IMR-90 (cell line): ENCODE data around the gene NOM1. TPM values are rescaled to one million over a fixed set of nuclear protein-coding genes. Genes with fewer than 3 reads are reported as not detected.

Source experiments
- ATAC-seq: fragments of 200-7000 bp; cut with Tn5 transposase; 2 replicates; pipeline ENCODE4 v1.9.1; 2020; ENCODE audit warnings: low read depth, mild to moderate bottlenecking, moderate library complexity
- BruUV-seq: library from RNA; stranded (reverse); fragments of 400-500 nt; replicated peaks from 2 replicates; lab custom pipeline; 2021; lab: Mats Ljungman, UMichigan
- CTCF ChIA-PET: fragments of 300-600 bp; formaldehyde crosslinking; extraction: SDS; loops from one replicate; lab custom pipeline; 2021; ENCODE audit warnings: antibody characterized with exemption; lab: Yijun Ruan, JAX
- POLR2A ChIA-PET: fragments of 300-600 bp; sonication (Branson Sonifier 250); formaldehyde crosslinking; loops from one replicate; lab custom pipeline; 2022; ENCODE audit warnings: antibody characterized with exemption; ENCODE audit not compliant: unreplicated experiment; lab: Charles Lee
- DNase-seq: peaks from one replicate; pipeline ENCODE4 v3.0.0; 2013
- H2AFZ ChIP-seq: replicated peaks from 2 replicates; pipeline ENCODE3; 2013; ENCODE audit warnings: low read length, mild to moderate bottlenecking; ENCODE audit not compliant: poor library complexity
- H2AK5ac ChIP-seq: 2 replicates; pipeline ENCODE4 v1.6.1; 2013; ENCODE audit warnings: low read depth, low read length, inconsistent platforms
- H2AK9ac ChIP-seq: replicated peaks from 2 replicates; pipeline ENCODE3; 2013; ENCODE audit warnings: mild to moderate bottlenecking, low read depth, low read length, moderate library complexity; ENCODE audit not compliant: poor library complexity
- H2BK120ac ChIP-seq: 2 replicates; pipeline ENCODE4 v1.6.1; 2013; ENCODE audit warnings: low read depth, low read length, inconsistent platforms
- H2BK15ac ChIP-seq: 3 replicates; pipeline ENCODE4 v1.6.1; 2013; ENCODE audit warnings: low read depth, low read length, inconsistent platforms
- H2BK20ac ChIP-seq: 2 replicates; pipeline ENCODE4 v1.6.1; 2013; ENCODE audit warnings: low read depth, mild to moderate bottlenecking, inconsistent platforms, low read length, moderate library complexity
- H2BK5ac ChIP-seq: 2 replicates; pipeline ENCODE4 v1.6.1; 2013; ENCODE audit warnings: mild to moderate bottlenecking, low read depth, low read length, inconsistent platforms; ENCODE audit not compliant: poor library complexity, severe bottlenecking
- H3K14ac ChIP-seq: replicated peaks from 2 replicates; pipeline ENCODE4 v1.6.1; 2013; ENCODE audit warnings: low read depth, low read length, inconsistent platforms
- H3K18ac ChIP-seq: 2 replicates; pipeline ENCODE4 v1.6.1; 2013; ENCODE audit warnings: low read depth, low read length, control low read depth
- H3K23ac ChIP-seq: 2 replicates; pipeline ENCODE4 v1.6.1; 2013; ENCODE audit warnings: low read depth, low read length, inconsistent platforms
- H3K27ac ChIP-seq: 2 replicates; pipeline ENCODE4 v1.5.1; 2013; ENCODE audit warnings: mild to moderate bottlenecking, control low read depth, low read length; ENCODE audit not compliant: insufficient read depth
- H3K27me3 ChIP-seq: 2 replicates; pipeline ENCODE4 v1.6.1; 2013; ENCODE audit warnings: low read length; ENCODE audit not compliant: control insufficient read depth, insufficient read depth
- H3K36me3 ChIP-seq: 2 replicates; pipeline ENCODE4 v1.6.1; 2013; ENCODE audit warnings: low read length, mixed read lengths; ENCODE audit not compliant: control insufficient read depth, insufficient read depth
- H3K4ac ChIP-seq: 2 replicates; pipeline ENCODE4 v1.6.1; 2013; ENCODE audit warnings: low read depth, low read length, inconsistent platforms
- H3K4me1 ChIP-seq: 2 replicates; pipeline ENCODE4 v1.6.1; 2013; ENCODE audit warnings: low read length, mixed read lengths; ENCODE audit not compliant: control insufficient read depth, insufficient read depth
- H3K4me2 ChIP-seq: 2 replicates; pipeline ENCODE4 v1.6.1; 2013; ENCODE audit warnings: low read depth, mild to moderate bottlenecking, control low read depth, low read length, moderate library complexity
- H3K4me3 ChIP-seq: 2 replicates; pipeline ENCODE4 v1.5.1; 2013; ENCODE audit warnings: low read depth, mild to moderate bottlenecking, control low read depth, low read length, moderate library complexity; ENCODE audit not compliant: insufficient read depth
- H3K56ac ChIP-seq: 2 replicates; pipeline ENCODE4 v1.6.1; 2013; ENCODE audit warnings: low read length, inconsistent platforms; ENCODE audit not compliant: insufficient read depth; ENCODE audit errors: extremely low read depth
- H3K79me1 ChIP-seq, 2 experiments: 2 replicates each; pipeline ENCODE4 v1.6.1; 2013; ENCODE audit warnings: low read length in 2 of 2, inconsistent platforms in 1 of 2, low read depth in 1 of 2
- H3K9ac ChIP-seq: 2 replicates; pipeline ENCODE4 v1.6.1; 2013; ENCODE audit warnings: low read depth, low read length, control low read depth
- H3K9me1 ChIP-seq: 2 replicates; pipeline ENCODE4 v1.6.1; 2013; ENCODE audit warnings: low read length, inconsistent platforms; ENCODE audit not compliant: insufficient read depth
- H3K9me3 ChIP-seq: 2 replicates; pipeline ENCODE4 v1.6.1; 2013; ENCODE audit warnings: low read length; ENCODE audit not compliant: control insufficient read depth, insufficient read depth
- H4K20me1 ChIP-seq: 2 replicates; pipeline ENCODE4 v1.6.1; 2013; ENCODE audit warnings: low read length, inconsistent platforms; ENCODE audit not compliant: insufficient read depth
- H4K5ac ChIP-seq: 2 replicates; pipeline ENCODE4 v1.6.1; 2013; ENCODE audit warnings: mild to moderate bottlenecking, low read depth, low read length, control low read depth
- H4K8ac ChIP-seq, 2 experiments: 2 replicates each; pipeline ENCODE4 v1.6.1; 2013; ENCODE audit warnings: low read depth in 2 of 2, low read length in 2 of 2, control low read depth in 1 of 2, inconsistent platforms in 1 of 2
- H4K91ac ChIP-seq: 2 replicates; pipeline ENCODE4 v1.6.1; 2013; ENCODE audit warnings: low read depth, low read length, inconsistent platforms; ENCODE audit not compliant: insufficient read depth
- ELK1 ChIP-seq: fragments of 150-350 bp; IDR thresholded peaks from 2 replicates; pipeline ENCODE4 v1.6.1; 2016; ENCODE audit warnings: low read depth, mild to moderate bottlenecking, low read length, moderate library complexity, borderline replicate concordance
- MXI1 ChIP-seq: IDR thresholded peaks from 2 replicates; pipeline ENCODE4 v1.6.1; 2012; ENCODE audit warnings: low read depth, mild to moderate bottlenecking, low read length, moderate library complexity, borderline replicate concordance
- POLR2A ChIP-seq: IDR thresholded peaks from 2 replicates; pipeline ENCODE4 v1.6.1; 2012; ENCODE audit warnings: mild to moderate bottlenecking, low read depth, low read length
- RCOR1 ChIP-seq: IDR thresholded peaks from 2 replicates; pipeline ENCODE4 v1.6.1; 2012; ENCODE audit warnings: mild to moderate bottlenecking, low read length, improper control_type of control experiment; ENCODE audit not compliant: insufficient replicate concordance
- USF2 ChIP-seq: fragments of 150-350 bp; IDR thresholded peaks from 2 replicates; pipeline ENCODE4 v1.6.1; 2017; ENCODE audit warnings: mild to moderate bottlenecking, antibody characterized with exemption, low read length, low read depth
- WGBS, 2 experiments: methylation state at CpG; one replicate each; pipeline versions ENCODE4 v1.1.5 to v1.1.7; 2013; ENCODE audit warnings: missing lambda C conversion rate in 2 of 2; ENCODE audit not compliant: insufficient read length in 1 of 2; ENCODE audit errors: extremely low coverage in 2 of 2; 5-methylcytosine and 5-hydroxymethylcytosine counted together
- dilution Hi-C: fragments of 300-500 bp; cut with HindIII; formaldehyde crosslinking; loops from one replicate; pipeline ENCODE4 v1.14.3; 2018; ENCODE audit warnings: low sequenced_read_pairs; ENCODE audit not compliant: unreplicated experiment
- in situ Hi-C: fragments of 300-500 bp; cut with MboI; formaldehyde crosslinking; loops from 3 replicates; pipeline ENCODE4 v1.14.3; 2019; ENCODE audit warnings: low sequenced_read_pairs, inconsistent platforms, mixed read lengths
- intact Hi-C: fragments of 100-400 bp; cut with micrococcal nuclease; formaldehyde crosslinking; loops from 2 replicates; pipeline ENCODE4 v1.10.0; 2022
- polyA plus RNA-seq, 3 experiments: library from polyadenylated mRNA; depleted of rRNA; stranded (reverse); fragments of >200 nt; gene quantifications; 2 replicates each; pipeline ENCODE4 v1.2.3, GENCODE V29; 2012; ENCODE audit warnings: low replicate concordance in 1 of 3
- total RNA-seq: library from RNA; depleted of rRNA; stranded (reverse); fragments of >200 nt; gene quantifications from 2 replicates; pipeline ENCODE4 v1.2.3, GENCODE V29; 2012

NOM1 gene
- total and polyA plus RNA-seq, 2 of the 4 experiments (the other 2 are of a cell fraction): 15.3 to 15.4 TPM

- Histone ChIP-seq H3K36me3 (no peaks in the 10 kb centered on the region), H3K56ac (no peak overlapping the region), H2AK9ac (no peak overlapping the region), H2BK120ac (no peak overlapping the region), H2BK5ac (no peak overlapping the region), H3K4me3 (no peak overlapping the region), H3K4me1 (no peaks in the 10 kb centered on the region), H3K9ac (no peak overlapping the region), H3K9me3 (no peaks in the 10 kb centered on the region), H3K79me1 (no peaks in the 10 kb centered on the region), H4K20me1 (no peaks in the 10 kb centered on the region), H2AFZ (no peak overlapping the region), H4K8ac (no peak overlapping the region), H3K4ac (no peak overlapping the region), H2BK15ac (no peak overlapping the region), H4K5ac (no peak overlapping the region), H3K9me1 (no peaks in the 10 kb centered on the region), H2AK5ac (no peak overlapping the region), H2BK20ac (no peak overlapping the region), H3K27me3 (peaks cover 7% of the 10 kb centered on the region), H3K18ac (no peak overlapping the region), H3K4me2 (no peak overlapping the region), H3K27ac (no peak overlapping the region), H4K91ac (no peak overlapping the region), H3K14ac (no peak overlapping the region), H3K23ac (no peak overlapping the region)
- WGBS, 2 experiments: 61% methylated on average over 7 of the region's 19 CpGs; no CpG with 5 or more reads in 1 of the 2 experiments
- dilution Hi-C loops: no loop called here
- intact Hi-C loops: no loop called here
- no TSS peak for BruUV-seq
- ChIA-PET CTCF (no interaction called here), POLR2A (no interaction called here)
- in situ Hi-C loops: no loop called here
- no peak for ATAC-seq
- DNase-seq: no peak
- TF ChIP-seq MXI1 (no peak), RCOR1 (no peak), POLR2A (no peak), USF2 (no peak), ELK1 (no peak)
Measured at GRCh38 chr7:156919132-156919713, 30.3 kb upstream of the NOM1 start.
